ENCODE measurements around the gene M1AP. TPM values are rescaled to one million over a fixed set of nuclear protein-coding genes. Genes with fewer than 3 reads are reported as not detected.

The M1AP gene
- polyA plus RNA-seq, 3 donors: 1.00 to 4.6 (median 1.8) TPM

GRCh38 chr2:74602586-74603281 is 45.4 kb downstream of the M1AP start:
- Histone ChIP-seq H3K27me3 (ENCODE audit: control insufficient read depth in 2 of 2, insufficient read depth in 2 of 2, low read length in 2 of 2) (peaks cover 0 to 2% of the 10 kb centered on the region in 2 donors), H3K4me2 (replicated peaks; ENCODE audit: extremely low read depth, low read length, poor library complexity, severe bottlenecking) (no peak overlapping the region), H3K4me1 (ENCODE audit: control insufficient read depth in 1 of 2, insufficient read depth in 2 of 2, low read length in 2 of 2) (peaks cover 0 to 5% of the 10 kb centered on the region in 2 donors), H3K4me3 (replicated peaks in 1 of 3; ENCODE audit: low read depth in 2 of 3, low read length in 3 of 3) (no peak overlapping the region), H2AFZ (ENCODE audit: insufficient read depth, low read depth, low read length, poor library complexity, severe bottlenecking) (no peak overlapping the region), H3K9ac (ENCODE audit: insufficient read depth, low read length, poor library complexity, severe bottlenecking) (no peak overlapping the region), H4K20me1 (ENCODE audit: insufficient read depth, low read length) (no peaks in the 10 kb centered on the region), H3K79me2 (ENCODE audit: insufficient read depth, low read length) (no peaks in the 10 kb centered on the region), H3K36me3 (replicated peaks in 1 of 2; ENCODE audit: control insufficient read depth in 1 of 2, insufficient read depth in 2 of 2, low read length in 2 of 2) (no peaks in the 10 kb centered on the region), H3K9me3 (replicated peaks in 1 of 2; ENCODE audit: control insufficient read depth in 1 of 2, insufficient read depth in 1 of 2, low read length in 2 of 2) (no peaks in the 10 kb centered on the region), H3K27ac (ENCODE audit: low read depth in 1 of 2, low read length in 2 of 2) (no peak overlapping the region)
- Mint-ChIP-seq H3K27me3 (ENCODE audit: low read depth in 3 of 3) (peaks cover 6 to 23% (median 12%) of the 10 kb centered on the region in 3 donors), H3K4me3 (no peak overlapping the region), H3K4me1 (peaks cover 3% of the 10 kb centered on the region), H3K36me3 (no peaks in the 10 kb centered on the region), H3K27ac (no peak overlapping the region), H3K9me3 (peaks cover 0 to 2% (median 0%) of the 10 kb centered on the region in 7 donors)
- no CpG with 5 or more reads among the region's 1 CpG for WGBS (ENCODE audit: insufficient coverage)
- intact Hi-C loops (cut with micrococcal nuclease): no loop called here
- TF ChIP-seq CTCF (IDR thresholded peaks at IDR 0.05): no peak
- DNase-seq: peak in 2 of 3 donors; percentile 20 to 47

DNA sequence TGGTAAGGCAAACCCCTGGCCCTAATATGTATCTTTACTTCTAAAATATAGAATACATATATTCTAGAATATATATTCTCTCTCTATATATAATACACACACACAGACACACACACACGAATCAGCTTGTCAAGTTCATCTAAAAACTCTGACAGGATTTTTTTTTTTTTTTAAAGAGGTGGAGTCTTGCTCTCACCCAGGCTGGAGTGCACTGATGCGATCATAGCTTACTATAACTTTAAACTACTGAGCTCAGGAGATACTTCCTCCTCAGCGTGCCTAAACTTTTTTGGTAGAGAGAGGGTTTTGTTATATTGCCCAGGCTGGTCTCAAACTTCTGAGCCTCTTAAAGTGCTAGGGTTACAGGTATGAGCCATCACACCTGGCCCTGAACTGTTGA is 48.5 kb downstream of the M1AP start:
- DNase-seq: no peak
- no peaks in the 10 kb centered on the region for H4K20me1 ChIP-seq (ENCODE audit: insufficient read depth, low read length)
- Mint-ChIP-seq H3K27me3 (ENCODE audit: low read depth in 3 of 3) (peaks cover 11 to 19% (median 11%) of the 10 kb centered on the region in 3 donors), H3K36me3 (no peaks in the 10 kb centered on the region), H3K4me3 (no peak overlapping the region), H3K27ac (no peak overlapping the region), H3K4me1 (peaks cover 3% of the 10 kb centered on the region), H3K9me3 (peaks cover 0 to 2% (median 0%) of the 10 kb centered on the region in 7 donors)
- H3K27me3 ChIP-seq (ENCODE audit: control insufficient read depth in 2 of 2, insufficient read depth in 2 of 2, low read length in 2 of 2): peaks cover 2 to 3% of the 10 kb centered on the region in 2 donors
- intact Hi-C loops (cut with micrococcal nuclease): no loop called here
- no CpG with 5 or more reads among the region's 3 CpGs for WGBS (ENCODE audit: insufficient coverage)
- no peak overlapping the region for H3K9ac ChIP-seq (ENCODE audit: insufficient read depth, low read length, poor library complexity, severe bottlenecking)
- H3K4me2 ChIP-seq (replicated peaks; ENCODE audit: extremely low read depth, low read length, poor library complexity, severe bottlenecking): no peak overlapping the region
- no peak overlapping the region for H3K4me3 ChIP-seq (replicated peaks in 1 of 3; ENCODE audit: low read depth in 2 of 3, low read length in 3 of 3)
- no peaks in the 10 kb centered on the region for H3K9me3 ChIP-seq (replicated peaks in 1 of 2; ENCODE audit: control insufficient read depth in 1 of 2, insufficient read depth in 1 of 2, low read length in 2 of 2)
- no peak for TF ChIP-seq CTCF (IDR thresholded peaks at IDR 0.05)
- peaks cover 0 to 5% of the 10 kb centered on the region in 2 donors for H3K4me1 ChIP-seq (ENCODE audit: control insufficient read depth in 1 of 2, insufficient read depth in 2 of 2, low read length in 2 of 2)
- no peaks in the 10 kb centered on the region for H3K79me2 ChIP-seq (ENCODE audit: insufficient read depth, low read length)
- H3K36me3 ChIP-seq (replicated peaks in 1 of 2; ENCODE audit: control insufficient read depth in 1 of 2, insufficient read depth in 2 of 2, low read length in 2 of 2): no peaks in the 10 kb centered on the region
- H2AFZ ChIP-seq (ENCODE audit: insufficient read depth, low read depth, low read length, poor library complexity, severe bottlenecking): no peak overlapping the region
- H3K27ac ChIP-seq (ENCODE audit: low read depth in 1 of 2, low read length in 2 of 2): no peak overlapping the region

All from CD14-positive monocyte (primary cell).